Small intestine (tissue), 7 donors: ENCODE measurements around the gene YPEL2. TPM values are rescaled to one million over a fixed set of nuclear protein-coding genes. Genes with fewer than 3 reads are reported as not detected.

Experiments
- DNase-seq, 2 donors: peaks; one replicate each; pipeline versions ENCODE4 v3.0.0 to v3.0.0-alpha.2; 2013
- FAIRE-seq: peaks from 2 replicates; lab custom pipeline; 2012; peaks lifted over from hg19 to GRCh38; lab: Jason Lieb, UNC
- H3K27ac ChIP-seq, 3 donors: one replicate each; pipeline ENCODE4 v1.5.1; 2013; ENCODE audit warnings: low read length in 2 of 3, mild to moderate bottlenecking in 2 of 3, control low read depth in 1 of 3, inconsistent platforms in 1 of 3, low read depth in 1 of 3, moderate library complexity in 1 of 3
- H3K27me3 ChIP-seq, 3 donors: one replicate each; pipeline ENCODE4 v1.6.1; 2013; ENCODE audit warnings: low read length in 3 of 3, inconsistent platforms in 1 of 3; ENCODE audit not compliant: control insufficient read depth in 3 of 3, insufficient read depth in 3 of 3
- H3K36me3 ChIP-seq, 3 donors: one replicate each; pipeline ENCODE4 v1.6.1; 2013; ENCODE audit warnings: low read length in 3 of 3, inconsistent platforms in 1 of 3, low read depth in 1 of 3, mild to moderate bottlenecking in 1 of 3, moderate library complexity in 1 of 3; ENCODE audit not compliant: control insufficient read depth in 3 of 3, insufficient read depth in 2 of 3
- H3K4me1 ChIP-seq, 3 donors: one replicate each; pipeline ENCODE4 v1.6.1; 2013; ENCODE audit warnings: low read length in 2 of 3, inconsistent platforms in 1 of 3, low read depth in 1 of 3, mild to moderate bottlenecking in 1 of 3, moderate library complexity in 1 of 3; ENCODE audit not compliant: control insufficient read depth in 3 of 3, insufficient read depth in 2 of 3
- H3K4me3 ChIP-seq, 3 donors: one replicate each; pipeline ENCODE4 v1.5.1; 2013; ENCODE audit warnings: low read length in 3 of 3, control low read depth in 1 of 3, inconsistent platforms in 1 of 3, low read depth in 1 of 3, mild to moderate bottlenecking in 1 of 3, moderate library complexity in 1 of 3
- H3K9me3 ChIP-seq, 2 donors: one replicate each; pipeline ENCODE4 v1.6.1; 2013; ENCODE audit warnings: low read depth in 1 of 2, low read length in 1 of 2; ENCODE audit not compliant: control insufficient read depth in 2 of 2, insufficient read depth in 1 of 2
- WGBS, 3 donors: extraction: QIAGEN DNeasy Blood & Tissue Kit; methylation state at CpG; one replicate each; pipeline ENCODE4 v1.1.7; 2013; 5-methylcytosine and 5-hydroxymethylcytosine counted together
- polyA plus RNA-seq, 4 donors: library from polyadenylated mRNA; stranded (reverse) in 3 of 4; unstranded in 1 of 4; fragments of 200-250 nt in 3 of 4; fragments of 120-200 nt in 1 of 4; gene quantifications; one replicate each; pipeline versions ENCODE4 v1.2.1 to v1.2.3, GENCODE V29; 2013
- donor health status: healthy with polysubstance abuse.
- donor health status: control.
- donor health status: control.
- donor health status: Bipolar disorder and iron deficiency.
- donor health status: healthy.

YPEL2 gene
- polyA plus RNA-seq, 4 donors: 4.9 to 15.2 (median 7.8) TPM

- H3K36me3 ChIP-seq: no peaks in the 10 kb centered on the region
- FAIRE-seq: no peak
- 67 to 78% (median 70%) methylated on average over 4 of the region's 4 CpGs for WGBS, 3 donors
Observed at GRCh38 chr17:59315866-59316265, 15.6 kb upstream of the YPEL2 start.

GRCh38 chr17:59327121-59327980, 4.1 kb upstream of the YPEL2 start:
- WGBS, 3 donors: 70 to 71% (median 70%) methylated on average over 5 of the region's 5 CpGs
- Histone ChIP-seq H3K36me3 (no peaks in the 10 kb centered on the region), H3K4me3 (no peak overlapping the region), H3K4me1 (peaks cover 2 to 14% (median 8%) of the 10 kb centered on the region in 3 donors), H3K27me3 (no peaks in the 10 kb centered on the region), H3K9me3 (no peaks in the 10 kb centered on the region), H3K27ac (peak overlapping the region in 1 of 3 donors; percentile 74)
- no peak for FAIRE-seq
- no peak for DNase-seq

More at GRCh38 chr17:59315866-59316265, 15.6 kb upstream of the YPEL2 start:
- Histone ChIP-seq H3K9me3 (no peaks in the 10 kb centered on the region), H3K27ac (no peak overlapping the region), H3K4me3 (no peak overlapping the region), H3K27me3 (no peaks in the 10 kb centered on the region), H3K4me1 (no peaks in the 10 kb centered on the region)
- DNase-seq: no peak

DNA sequence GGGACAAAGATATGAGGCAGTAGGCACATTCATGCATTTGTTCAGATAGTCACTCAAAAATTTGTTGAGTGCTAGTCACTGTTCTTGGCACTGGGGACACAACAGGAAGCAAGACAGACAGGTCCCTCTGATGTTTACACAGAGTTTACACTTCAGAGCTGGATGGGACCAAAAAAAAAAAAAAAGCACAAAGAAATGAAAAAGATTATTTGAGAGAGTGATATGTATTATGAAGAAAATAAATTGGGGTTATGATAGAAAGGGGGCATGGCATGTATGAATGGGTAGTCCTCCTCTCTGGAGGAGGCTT, 3.5 kb upstream of the YPEL2 start:
- H3K27ac ChIP-seq: peak overlapping the region in 1 of 3 donors; percentile 91
- FAIRE-seq: no peak

GRCh38 chr17:59328601-59329000, 2.9 kb upstream of the YPEL2 start:
- no peak for FAIRE-seq
- DNase-seq: no peak
- no peaks in the 10 kb centered on the region for H3K9me3 ChIP-seq
- H3K27ac ChIP-seq: peak overlapping the region in 1 of 3 donors; percentile 91
- H3K36me3 ChIP-seq: no peaks in the 10 kb centered on the region
- H3K4me1 ChIP-seq: peaks cover 2 to 21% (median 8%) of the 10 kb centered on the region in 3 donors
- H3K4me3 ChIP-seq: no peak overlapping the region
- H3K27me3 ChIP-seq: no peaks in the 10 kb centered on the region
- 79 to 90% (median 87%) methylated on average over 2 of the region's 2 CpGs for WGBS, 3 donors

More for the DNA sequence above, 3.5 kb upstream of the YPEL2 start:
- H3K9me3 ChIP-seq: no peaks in the 10 kb centered on the region
- peaks cover 2 to 15% (median 8%) of the 10 kb centered on the region in 3 donors for H3K4me1 ChIP-seq
- DNase-seq: peak in 1 of 2 donors; percentile 23
- H3K36me3 ChIP-seq: no peaks in the 10 kb centered on the region
- H3K27me3 ChIP-seq: no peaks in the 10 kb centered on the region
- H3K4me3 ChIP-seq: no peak overlapping the region

DNA sequence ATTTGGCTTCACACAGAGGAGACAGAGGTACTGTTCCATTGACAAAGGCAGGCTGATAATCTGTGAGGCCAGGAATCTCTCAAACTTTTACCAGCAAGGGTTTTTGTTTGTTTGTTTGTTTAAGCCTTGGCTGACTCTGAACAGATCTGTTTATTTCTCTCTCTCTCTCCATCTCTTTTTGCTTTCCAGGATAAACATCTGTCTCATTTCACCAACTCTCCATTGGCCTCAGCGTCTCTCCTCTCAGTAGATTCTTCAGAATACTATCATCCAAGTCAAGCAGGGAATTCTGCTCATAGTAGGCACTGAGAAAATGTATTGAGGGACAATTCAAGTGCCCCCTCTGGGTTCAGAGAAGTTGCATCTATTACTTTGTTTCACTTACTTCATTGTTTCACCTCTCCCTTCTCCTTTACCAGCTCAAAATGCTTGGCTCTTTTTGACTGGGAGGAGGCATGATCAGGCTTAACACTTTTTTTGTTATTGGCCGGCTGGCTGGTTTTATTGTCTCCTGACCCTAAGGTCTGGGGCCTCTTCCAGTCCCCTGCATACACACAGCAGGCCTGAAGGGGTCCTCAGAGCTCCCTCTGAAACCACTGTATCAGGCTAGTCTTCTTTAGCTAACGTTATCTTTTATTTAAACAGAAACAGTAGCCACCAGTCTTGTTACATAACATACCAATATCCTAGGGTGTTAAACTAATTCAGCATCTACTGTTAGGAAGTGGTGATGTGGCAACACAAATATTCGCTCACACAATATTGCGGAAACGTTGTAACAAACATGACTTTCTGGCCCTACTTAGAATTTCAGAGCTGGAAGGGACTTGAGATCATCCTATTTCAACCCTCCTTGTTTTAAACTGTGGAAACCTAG, 2.0 kb upstream of the YPEL2 start:
- Histone ChIP-seq H3K9me3 (no peaks in the 10 kb centered on the region), H3K27me3 (no peaks in the 10 kb centered on the region), H3K4me1 (peaks cover 2 to 27% (median 8%) of the 10 kb centered on the region in 3 donors), H3K4me3 (no peak overlapping the region), H3K36me3 (no peaks in the 10 kb centered on the region), H3K27ac (peak overlapping the region; percentile 68 to 91 (median 74))
- FAIRE-seq: no peak
- DNase-seq: peak; percentile 66 to 80
- 12 to 19% (median 17%) methylated on average over 6 of the region's 6 CpGs for WGBS, 3 donors

- H3K27ac ChIP-seq: peak overlapping the region; percentile 68 to 91 (median 74)
- peaks cover 2 to 27% (median 8%) of the 10 kb centered on the region in 3 donors for H3K4me1 ChIP-seq
- H3K9me3 ChIP-seq: no peaks in the 10 kb centered on the region
- H3K36me3 ChIP-seq: no peaks in the 10 kb centered on the region
- no peak for FAIRE-seq
- H3K4me3 ChIP-seq: peak overlapping the region in 1 of 3 donors; percentile 90
- 6 to 23% (median 20%) methylated on average over 17 of the region's 17 CpGs for WGBS, 3 donors
- H3K27me3 ChIP-seq: no peaks in the 10 kb centered on the region
- peak; percentile 88 to 93 for DNase-seq
Observed at GRCh38 chr17:59330053-59330942, 1.2 kb upstream of the YPEL2 start.

DNA sequence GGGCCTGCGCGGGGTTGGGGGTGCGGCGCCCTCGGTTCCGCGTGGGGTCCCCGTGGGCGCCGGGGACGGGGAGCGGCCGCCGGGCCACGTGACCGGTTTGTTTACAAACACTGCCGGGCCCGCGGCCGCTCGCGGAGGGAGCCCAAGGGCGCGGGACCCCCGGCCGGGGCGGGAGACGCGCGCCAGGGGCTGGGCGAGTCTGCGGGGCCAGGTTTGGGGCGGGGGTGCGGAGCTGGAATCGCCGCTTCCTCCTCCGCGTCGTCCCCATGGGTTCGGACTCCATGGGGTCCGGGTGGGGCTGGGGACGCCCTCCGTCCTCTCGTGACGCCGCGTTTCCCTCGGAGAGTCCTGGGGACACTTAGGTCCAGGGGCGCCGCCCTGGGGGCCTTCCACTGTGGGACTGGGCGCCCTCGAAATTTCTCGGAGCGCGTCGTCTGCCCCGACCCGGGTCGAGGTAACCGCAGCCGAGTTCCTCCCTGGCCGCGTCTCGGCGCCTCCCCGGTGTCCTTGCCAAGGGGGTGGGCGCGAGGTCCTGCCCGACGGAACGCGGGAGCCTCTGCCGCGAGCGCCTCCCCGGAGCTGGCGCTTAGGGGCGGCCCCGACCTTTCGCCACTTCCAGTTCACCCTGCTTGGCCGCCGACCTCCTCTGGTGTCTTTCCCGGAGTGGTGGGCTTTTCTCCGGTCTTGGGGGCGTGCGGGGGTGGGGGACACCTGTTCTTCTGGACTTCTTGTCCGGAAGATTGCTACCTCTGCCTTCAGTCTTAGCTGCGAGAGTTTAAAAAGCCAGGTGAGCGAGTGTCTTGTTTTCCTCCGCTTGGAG, 684 bp downstream of the YPEL2 start:
- Histone ChIP-seq H3K4me1 (peaks cover 5 to 30% (median 6%) of the 10 kb centered on the region in 3 donors), H3K9me3 (no peaks in the 10 kb centered on the region), H3K27me3 (no peaks in the 10 kb centered on the region), H3K27ac (peak overlapping the region; percentile 69 to 91 (median 70)), H3K36me3 (no peaks in the 10 kb centered on the region), H3K4me3 (peak overlapping the region; percentile 87 to 94 (median 90))
- WGBS, 3 donors: 0 to 1% (median 1%) methylated on average over 78 to 90 of the region's 90 CpGs
- DNase-seq (peak; percentile 34 to 63), FAIRE-seq (no peak)
